Tibial nerve (tissue), 4 donors: ENCODE results near the gene RBPJL. TPM values are rescaled to one million over a fixed set of nuclear protein-coding genes. Genes with fewer than 3 reads are reported as not detected.

Experiments used
- DNase-seq, 2 donors: peaks; one replicate each; pipeline ENCODE4 v3.0.0-alpha.2; 2019; ENCODE audit warnings: low spot score in 2 of 2
- H3K27ac ChIP-seq, 4 donors: fragments of 200-600 bp; sonication (generic) in 3 of 4; one replicate each; pipeline ENCODE4 v1.5.1; 2017 to 2019; ENCODE audit warnings: mild to moderate bottlenecking in 1 of 4
- H3K27me3 ChIP-seq, 2 donors: fragments of 200-600 bp; sonication (generic) in 1 of 2; one replicate each; pipeline versions ENCODE4 v1.5.1 to v1.6.0; 2017 to 2019
- H3K36me3 ChIP-seq, 3 donors: fragments of 200-600 bp; sonication (generic); one replicate each; pipeline ENCODE4 v1.5.1; 2018 to 2019
- H3K4me1 ChIP-seq, 4 donors: fragments of 200-600 bp; sonication (generic) in 3 of 4; one replicate each; pipeline ENCODE4 v1.5.1; 2017 to 2019
- H3K4me3 ChIP-seq, 4 donors: fragments of 200-600 bp; sonication (generic) in 3 of 4; one replicate each; pipeline ENCODE4 v1.5.1; 2017 to 2019; ENCODE audit warnings: mild to moderate bottlenecking in 1 of 4, moderate library complexity in 1 of 4
- H3K9me3 ChIP-seq, 4 donors: fragments of 200-600 bp; sonication (generic) in 3 of 4; one replicate each; pipeline ENCODE4 v1.5.1; 2017 to 2019
- CTCF ChIP-seq, 5 experiments: fragments of 200-600 bp in 3 of 5; fragments of 450-650 bp in 2 of 5; sonication (generic) in 3 of 5; IDR thresholded peaks; one replicate each; pipeline ENCODE4 v1.5.1; 2016 to 2019; ENCODE audit warnings: antibody characterized with exemption in 5 of 5, mild to moderate bottlenecking in 3 of 5, moderate library complexity in 2 of 5
- EP300 ChIP-seq, 2 donors: sonication (generic); formaldehyde crosslinking; IDR thresholded peaks; one replicate each; pipeline ENCODE4 v1.6.1; 2017; ENCODE audit warnings: antibody characterized with exemption in 2 of 2, mild to moderate bottlenecking in 1 of 2
- POLR2A ChIP-seq, 2 donors: fragments of 450-650 bp; IDR thresholded peaks; one replicate each; pipeline ENCODE4 v1.6.1; 2017; ENCODE audit warnings: antibody characterized with exemption in 2 of 2, mild to moderate bottlenecking in 2 of 2, moderate library complexity in 2 of 2
- WGBS, 2 donors: methylation state at CpG; one replicate each; pipeline ENCODE4 v1.1.5; 2018; 5-methylcytosine and 5-hydroxymethylcytosine counted together
- total RNA-seq, 4 donors: library from RNA; depleted of rRNA; stranded (reverse); fragments of >200 nt; gene quantifications; one replicate each; pipeline ENCODE4 v1.1.0, GENCODE V29; 2016

RBPJL gene
- total RNA-seq, 4 donors from 2014 or later: 0.44 TPM; not detected in 3

GRCh38 chr20:45338121-45339030 lies 31.7 kb downstream of the RBPJL start:
- H3K4me1 ChIP-seq: peaks cover 0 to 85% (median 74%) of the 10 kb centered on the region in 4 donors
- no peak overlapping the region for H3K4me3 ChIP-seq
- no peaks in the 10 kb centered on the region for H3K9me3 ChIP-seq
- no peaks in the 10 kb centered on the region for H3K27me3 ChIP-seq
- DNase-seq: no peak
- 75 to 79% methylated on average over 11 of the region's 11 CpGs for WGBS, 2 donors
- no peak for TF ChIP-seq CTCF (IDR thresholded peaks at IDR 0.05)
- TF ChIP-seq POLR2A (IDR thresholded peaks at IDR 0.05): no peak
- TF ChIP-seq EP300 (IDR thresholded peaks at IDR 0.05): no peak
- H3K27ac ChIP-seq: peak overlapping the region; percentile 64 to 98 (median 90)
- peaks cover 0 to 12% (median 0%) of the 10 kb centered on the region in 3 donors for H3K36me3 ChIP-seq

GRCh38 chr20:45339084-45339483 lies 32.4 kb downstream of the RBPJL start:
- no peaks in the 10 kb centered on the region for H3K9me3 ChIP-seq
- H3K4me1 ChIP-seq: peaks cover 0 to 92% (median 81%) of the 10 kb centered on the region in 4 donors
- DNase-seq: no peak
- 68% methylated on average over 5 to 6 of the region's 6 CpGs for WGBS, 2 donors
- H3K36me3 ChIP-seq: peaks cover 0 to 12% (median 0%) of the 10 kb centered on the region in 3 donors
- H3K4me3 ChIP-seq: no peak overlapping the region
- TF ChIP-seq CTCF (IDR thresholded peaks at IDR 0.05): no peak
- TF ChIP-seq POLR2A (IDR thresholded peaks at IDR 0.05): no peak
- no peak for TF ChIP-seq EP300 (IDR thresholded peaks at IDR 0.05)
- H3K27ac ChIP-seq: peak overlapping the region; percentile 64 to 98 (median 90)
- H3K27me3 ChIP-seq: no peaks in the 10 kb centered on the region

- Histone ChIP-seq H3K27me3 (no peaks in the 10 kb centered on the region), H3K27ac (peak overlapping the region; percentile 1 to 98 (median 90)), H3K36me3 (peaks cover 0 to 9% (median 0%) of the 10 kb centered on the region in 3 donors), H3K4me3 (no peak overlapping the region), H3K9me3 (no peaks in the 10 kb centered on the region), H3K4me1 (peaks cover 0 to 98% (median 87%) of the 10 kb centered on the region in 4 donors)
- TF ChIP-seq EP300 (IDR thresholded peaks at IDR 0.05) (no peak), POLR2A (IDR thresholded peaks at IDR 0.05) (no peak), CTCF (IDR thresholded peaks at IDR 0.05) (no peak)
- 96 to 98% methylated on average over 2 of the region's 2 CpGs for whole genome bisulfite sequencing, 2 donors
- DNase-seq: no peak
These were observed 33.2 kb downstream of the RBPJL start for GRCh38 chr20:45339799-45340198.

DNA sequence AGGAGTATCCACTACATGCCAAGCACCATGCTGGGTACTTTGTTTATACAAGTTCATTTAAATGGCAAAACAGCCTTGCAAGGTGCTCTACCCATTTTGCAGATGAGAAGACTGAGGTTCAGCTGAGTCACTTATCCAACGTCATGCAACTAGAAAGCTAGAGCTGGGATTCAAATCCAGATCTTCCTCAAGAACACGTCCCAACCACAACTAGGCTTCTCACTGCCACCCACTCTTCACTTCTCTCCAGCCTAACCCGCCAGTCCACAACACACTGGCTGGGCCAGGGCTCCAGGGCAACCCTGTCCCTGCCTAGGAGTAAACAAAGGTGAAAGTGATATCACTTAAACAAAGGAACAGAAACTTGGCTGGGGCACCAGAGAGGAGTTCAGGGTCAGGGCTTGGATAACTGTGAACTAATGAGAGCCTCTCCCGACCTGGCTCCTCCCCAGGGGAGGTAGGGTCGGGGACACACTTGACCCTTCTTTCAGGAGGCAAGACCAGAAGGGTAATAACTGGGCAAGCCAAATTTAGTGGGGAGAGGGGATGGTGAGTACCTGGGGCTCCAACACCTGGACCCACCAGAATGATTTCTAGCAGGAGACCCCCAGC lies 33.7 kb downstream of the RBPJL start:
- TF ChIP-seq POLR2A (IDR thresholded peaks at IDR 0.05) (no peak), CTCF (IDR thresholded peaks at IDR 0.05) (no peak), EP300 (IDR thresholded peaks at IDR 0.05) (no peak)
- no peak for DNase-seq
- Histone ChIP-seq H3K4me1 (peaks cover 0 to 99% (median 92%) of the 10 kb centered on the region in 4 donors), H3K9me3 (no peaks in the 10 kb centered on the region), H3K4me3 (no peak overlapping the region), H3K36me3 (peaks cover 0 to 4% (median 0%) of the 10 kb centered on the region in 3 donors), H3K27ac (peak overlapping the region; percentile 1 to 98 (median 94)), H3K27me3 (no peaks in the 10 kb centered on the region)
- WGBS, 2 donors: 52 to 65% methylated on average over 5 of the region's 5 CpGs

DNA sequence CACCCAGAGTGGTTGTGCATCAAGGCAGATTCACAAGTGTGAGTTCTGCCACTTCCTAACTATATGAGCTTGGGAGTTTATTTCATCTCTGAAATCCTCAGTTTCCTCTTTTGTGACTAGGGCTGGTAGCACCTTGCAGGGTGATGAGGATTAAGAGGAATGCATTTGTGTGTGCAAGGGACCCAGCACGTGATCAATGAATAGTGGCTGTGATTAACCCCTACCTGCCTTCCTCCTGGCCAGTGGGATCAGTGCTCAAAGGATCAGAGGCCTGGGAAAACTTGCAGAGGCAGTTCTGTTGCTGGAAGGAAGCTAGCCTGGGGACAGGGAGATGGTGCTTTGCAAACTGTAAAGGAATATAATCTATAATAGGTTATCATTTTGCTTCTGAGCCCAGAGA lies 34.3 kb downstream of the RBPJL start:
- Histone ChIP-seq H3K36me3 (no peaks in the 10 kb centered on the region), H3K4me1 (peaks cover 0 to 100% (median 96%) of the 10 kb centered on the region in 4 donors), H3K27ac (peak overlapping the region; percentile 1 to 98 (median 94)), H3K27me3 (no peaks in the 10 kb centered on the region), H3K9me3 (no peaks in the 10 kb centered on the region), H3K4me3 (no peak overlapping the region)
- no peak for TF ChIP-seq EP300 (IDR thresholded peaks at IDR 0.05)
- no peak for TF ChIP-seq POLR2A (IDR thresholded peaks at IDR 0.05)
- no peak for TF ChIP-seq CTCF (IDR thresholded peaks at IDR 0.05)
- 28 to 36% methylated on average over 1 of the region's 1 CpG for WGBS, 2 donors
- DNase-seq: no peak
